Right cardiac atrium (tissue), 5 donors: ENCODE results near the gene SVIL. TPM values are rescaled to one million over a fixed set of nuclear protein-coding genes. Genes with fewer than 3 reads are reported as not detected.
"Not testable (repeated sequence)": the region's sequence is repeated elsewhere in the genome, so short reads cannot be mapped to it uniquely, and the experiment has no call there.

Experiments
- ATAC-seq, 2 donors: fragments of 200-7000 bp; cut with Tn5 transposase; one replicate each; pipeline versions ENCODE4 v1.8.0 to v1.9.1; 2020; ENCODE audit warnings: moderate library complexity in 2 of 2, mild to moderate bottlenecking in 1 of 2
- DNase-seq, 3 donors: peaks; one replicate each; pipeline ENCODE4 v3.0.0-alpha.2; 2020
- H3K27ac ChIP-seq: one replicate; pipeline ENCODE4 v1.5.1; 2013; ENCODE audit warnings: mild to moderate bottlenecking, low read length, control low read depth, moderate library complexity
- H3K27me3 ChIP-seq: one replicate; pipeline ENCODE4 v1.6.1; 2013; ENCODE audit not compliant: control insufficient read depth, insufficient read depth
- H3K4me1 ChIP-seq: one replicate; pipeline ENCODE4 v1.6.1; 2013; ENCODE audit warnings: low read length; ENCODE audit not compliant: control insufficient read depth, insufficient read depth
- H3K4me3 ChIP-seq: one replicate; pipeline ENCODE4 v1.5.1; 2013; ENCODE audit warnings: low read length, control low read depth
- H3K9me3 ChIP-seq: one replicate; pipeline ENCODE4 v1.6.1; 2013; ENCODE audit warnings: low read length; ENCODE audit not compliant: control insufficient read depth
- WGBS: extraction: QIAGEN DNeasy Blood & Tissue Kit; methylation state at CpG from one replicate; pipeline ENCODE4 v1.1.7; 2013; 5-methylcytosine and 5-hydroxymethylcytosine counted together
- intact Hi-C, 4 donors: fragments of 100-400 bp; cut with DNase I; formaldehyde crosslinking; loops; one replicate each; pipeline versions ENCODE4 v1.11.0 to v1.14.0; 2022 to 2023
- polyA plus RNA-seq: library from polyadenylated mRNA; stranded (reverse); fragments of 200-250 nt; gene quantifications from one replicate; pipeline ENCODE4 v1.2.3, GENCODE V29; 2013
- total RNA-seq, 4 donors: library from RNA; stranded (reverse); fragmentation: NEBNext Ultra II Directional; extraction: Animal tissue kit (Norgen Biotek cat#: 25700); gene quantifications; one replicate each; pipeline ENCODE4 v1.2.1, GENCODE V29; 2021
- donor health status: healthy with polysubstance abuse.
- donor health status: DM: no; HTN: yes; CAD: no.
- donor health status: DM: no; HTN: no; CAD: no.
- donor health status: DM: no; HTN: yes; CAD: no; lungs with severe emphysema.
- donor health status: DM: yes; HTN: yes; CAD: no.

Gene SVIL
- total and polyA plus RNA-seq, 5 donors: 106 to 374 (median 265) TPM

- Histone ChIP-seq H3K4me1 (peaks cover 2% of the 10 kb centered on the region), H3K27me3 (no peaks in the 10 kb centered on the region), H3K4me3 (no peak overlapping the region), H3K27ac (no peak overlapping the region), H3K9me3 (no peaks in the 10 kb centered on the region)
- 73% methylated on average over 7 of the region's 7 CpGs for WGBS
- intact Hi-C loops: loop anchor here (5.0 to 10.0 kb wide), 2 partner anchors 53 to 61 kb away; no protein-coding TSS in a partner anchor
- ATAC-seq (peak; percentile 22 to 53), DNase-seq (no peak)
These were observed 186.6 kb downstream of the SVIL start for GRCh38 chr10:29448125-29448524.

DNA sequence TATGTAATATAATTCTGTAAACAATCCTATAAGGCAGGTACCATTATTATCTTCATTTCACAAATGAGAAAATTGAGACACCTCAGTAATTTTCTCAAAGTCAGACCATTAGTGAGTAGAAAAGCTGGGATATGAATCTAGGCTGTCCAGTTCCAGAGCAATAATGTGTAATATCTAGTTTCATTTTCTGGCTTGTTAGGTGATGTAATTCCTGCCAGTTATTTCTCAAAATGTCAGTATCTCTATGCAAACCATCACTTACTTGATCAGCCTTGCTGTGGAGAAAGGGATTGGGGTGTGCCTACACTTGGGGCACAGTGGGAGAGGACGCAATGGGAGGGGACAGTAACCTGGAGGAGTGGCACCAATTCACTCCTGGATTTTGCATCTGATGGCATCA is 188.4 kb downstream of the SVIL start:
- ATAC-seq (no peak), DNase-seq (no peak)
- Histone ChIP-seq H3K4me1 (peaks cover 2% of the 10 kb centered on the region), H3K27ac (no peak overlapping the region), H3K4me3 (no peak overlapping the region), H3K9me3 (no peaks in the 10 kb centered on the region), H3K27me3 (no peaks in the 10 kb centered on the region)
- 95% methylated on average over 1 of the region's 1 CpG for WGBS
- intact Hi-C loops: loop anchor here (5.0 to 10.0 kb wide), 2 partner anchors 52 to 59 kb away; no protein-coding TSS in a partner anchor

DNA sequence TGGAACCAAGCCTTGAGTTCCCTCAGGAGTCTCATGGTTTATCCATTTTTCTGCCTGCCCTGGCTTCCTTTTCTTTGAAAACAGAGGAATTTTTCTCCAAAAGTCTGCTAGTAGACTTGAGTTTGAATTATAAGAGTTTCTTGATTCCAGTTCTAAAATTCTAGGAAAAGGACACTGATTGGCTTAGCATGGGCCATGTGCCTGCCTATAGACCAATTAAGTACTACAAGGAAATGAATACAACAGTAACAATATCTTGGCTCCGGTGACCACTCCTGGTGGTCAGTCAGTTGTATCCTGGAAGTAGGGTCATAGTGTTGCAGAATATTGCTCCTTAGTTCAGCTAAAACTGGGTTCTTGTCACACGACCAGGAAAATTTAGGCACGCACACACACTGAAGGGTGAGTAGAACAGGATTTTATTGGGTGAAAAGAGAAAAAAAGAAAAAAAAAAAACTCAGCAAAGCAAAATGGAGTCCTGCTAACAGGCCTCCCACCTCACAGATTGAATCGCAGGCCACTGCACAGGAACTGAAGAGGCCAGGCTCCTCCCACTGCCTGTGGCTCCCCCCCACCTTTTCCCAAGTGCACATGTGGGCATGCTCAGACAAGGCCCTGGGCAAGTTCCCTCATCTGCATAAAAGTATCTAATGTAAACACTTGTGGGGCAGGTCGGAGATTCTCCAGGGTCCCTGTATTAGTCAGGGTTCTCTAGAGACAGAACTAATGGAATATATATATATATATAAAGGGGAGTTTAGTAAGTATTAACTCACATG is 190.8 kb downstream of the SVIL start:
- Histone ChIP-seq H3K4me3 (no peak overlapping the region), H3K27me3 (no peaks in the 10 kb centered on the region), H3K9me3 (no peaks in the 10 kb centered on the region), H3K4me1 (peaks cover 2% of the 10 kb centered on the region), H3K27ac (no peak overlapping the region)
- DNase-seq (no peak), ATAC-seq (no peak)
- intact Hi-C loops: loop anchor here in 2 of 4 donors (10.0 kb wide), 1 partner anchor 49 kb away; no protein-coding TSS in a partner anchor
- 94% methylated on average over 5 of the region's 5 CpGs for WGBS

- 98% methylated on average over 2 of the region's 2 CpGs for WGBS
- Histone ChIP-seq H3K4me1 (no peaks in the 10 kb centered on the region), H3K27me3 (no peaks in the 10 kb centered on the region), H3K4me3 (no peak overlapping the region), H3K27ac (no peak overlapping the region), H3K9me3 (no peaks in the 10 kb centered on the region)
- ATAC-seq: no peak
- intact Hi-C loops: loop anchor here in 2 of 4 donors (10.0 kb wide), 1 partner anchor 46 kb away; no protein-coding TSS in a partner anchor
- DNase-seq: no peak
These were observed 193.8 kb downstream of the SVIL start for GRCh38 chr10:29440981-29441380.

- H3K4me1 ChIP-seq, H3K27ac ChIP-seq, H3K9me3 ChIP-seq, DNase-seq, H3K27me3 ChIP-seq, H3K4me3 ChIP-seq, ATAC-seq, intact Hi-C loops: not testable (repeated sequence)
- WGBS: 97% methylated on average over 3 of the region's 3 CpGs
These were observed 195.8 kb downstream of the SVIL start for GRCh38 chr10:29439005-29439404.

DNA sequence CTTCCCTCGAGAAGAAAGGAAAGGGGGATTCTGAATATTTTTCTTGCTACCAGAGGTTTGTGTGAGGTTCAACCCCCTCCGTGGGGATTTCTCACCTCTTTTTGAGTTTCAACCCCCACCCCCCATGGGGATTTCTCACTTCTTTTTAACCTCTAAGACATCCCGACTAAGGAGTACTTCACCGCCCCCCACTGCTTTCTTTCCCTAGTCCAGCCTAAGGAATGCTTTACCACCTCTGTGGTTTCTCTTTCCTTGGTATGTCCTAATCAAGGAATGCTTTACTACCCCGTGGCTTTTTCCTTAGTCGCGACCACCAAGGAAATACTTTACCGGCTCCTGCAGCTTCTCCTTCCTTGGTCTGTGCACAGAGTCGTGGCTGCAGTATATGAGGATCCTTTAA is 196.5 kb downstream of the SVIL start:
- H3K27ac ChIP-seq: no peak overlapping the region
- WGBS: 91% methylated on average over 9 of the region's 9 CpGs
- DNase-seq (no peak), ATAC-seq (no peak)
- no peaks in the 10 kb centered on the region for H3K9me3 ChIP-seq
- no peak overlapping the region for H3K4me3 ChIP-seq
- intact Hi-C loops: no loop called here
- H3K27me3 ChIP-seq: no peaks in the 10 kb centered on the region
- no peaks in the 10 kb centered on the region for H3K4me1 ChIP-seq

DNA sequence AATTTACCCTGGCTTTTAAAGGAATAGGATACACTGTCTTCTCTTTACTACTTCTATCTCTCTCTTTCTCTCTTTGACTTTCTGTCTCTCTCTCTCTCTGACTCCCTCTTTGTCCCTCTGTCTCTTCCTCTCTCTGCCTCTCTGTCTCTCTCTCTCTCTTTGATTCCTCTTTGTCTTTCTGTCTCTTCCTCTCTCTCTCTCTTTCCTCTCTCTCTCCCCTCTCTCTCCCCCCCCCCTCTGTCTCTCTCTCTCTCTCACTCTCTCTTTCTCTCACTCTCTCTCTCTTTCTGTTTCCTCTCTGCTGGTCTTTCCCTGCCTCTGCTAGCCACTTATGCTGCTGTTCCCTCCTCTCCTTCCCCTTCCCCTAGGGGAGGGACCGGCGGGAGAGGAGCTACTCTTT is 196.9 kb downstream of the SVIL start:
- Histone ChIP-seq H3K9me3 (no peaks in the 10 kb centered on the region), H3K27me3 (no peaks in the 10 kb centered on the region), H3K4me1 (no peaks in the 10 kb centered on the region), H3K27ac (no peak overlapping the region), H3K4me3 (no peak overlapping the region)
- DNase-seq: no peak
- intact Hi-C loops: no loop called here
- ATAC-seq: no peak
- WGBS: 93% methylated on average over 2 of the region's 2 CpGs

DNA sequence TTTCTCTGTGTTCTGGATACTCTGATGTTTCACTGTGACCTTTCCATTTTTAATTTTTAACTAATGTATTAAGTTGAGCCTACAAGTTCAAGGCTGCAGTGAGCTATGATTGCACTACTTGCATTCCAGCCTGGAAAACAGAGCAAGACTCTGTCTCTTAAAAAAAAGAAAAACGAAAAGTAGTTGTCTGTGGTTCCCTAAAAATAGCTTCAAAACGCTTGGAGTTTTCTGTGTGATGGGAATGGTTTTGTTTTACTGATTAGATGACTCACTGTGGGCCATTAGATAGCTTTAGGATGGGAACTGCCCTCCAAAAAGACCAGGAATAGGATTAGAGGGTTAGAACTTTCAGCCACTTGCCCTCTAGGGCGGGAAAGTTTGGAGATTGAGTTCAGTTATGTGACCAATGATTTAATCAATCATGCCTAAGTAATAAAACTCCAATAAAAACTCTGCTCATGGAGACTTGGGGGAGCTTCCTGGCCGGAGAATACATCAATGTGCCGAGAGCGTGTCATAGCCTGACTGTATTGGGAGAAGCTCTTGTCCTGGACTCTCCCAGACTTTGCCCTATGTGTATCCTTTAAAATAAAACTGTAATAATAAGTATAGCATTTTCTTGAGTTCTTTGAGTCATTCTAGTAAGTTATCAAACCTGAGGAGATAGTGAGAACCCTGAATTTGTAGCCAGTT is 198.8 kb downstream of the SVIL start:
- DNase-seq (no peak), ATAC-seq (no peak)
- no peaks in the 10 kb centered on the region for H3K4me1 ChIP-seq
- H3K4me3 ChIP-seq: no peak overlapping the region
- intact Hi-C loops: no loop called here
- no peaks in the 10 kb centered on the region for H3K9me3 ChIP-seq
- H3K27me3 ChIP-seq: no peaks in the 10 kb centered on the region
- 82% methylated on average over 6 of the region's 6 CpGs for WGBS
- no peak overlapping the region for H3K27ac ChIP-seq

DNA sequence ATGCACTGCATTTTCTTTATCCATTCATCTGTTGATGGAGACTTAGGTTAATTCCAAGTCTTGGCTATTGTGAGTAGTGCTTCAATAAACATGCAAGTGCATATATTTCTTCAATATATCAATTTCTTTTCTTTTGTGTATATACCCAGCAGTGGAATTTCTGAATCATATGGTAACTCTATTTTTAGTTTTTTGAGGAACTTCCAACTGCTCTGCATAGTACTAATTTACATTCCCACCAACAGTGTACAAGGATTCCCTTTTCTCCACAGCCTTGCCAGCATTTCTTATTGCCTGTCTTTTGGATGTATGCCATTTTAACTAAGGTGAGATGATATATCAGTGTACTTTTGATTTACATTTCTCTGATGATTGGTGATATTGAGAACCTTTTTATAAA is 200.7 kb downstream of the SVIL start:
- no peak overlapping the region for H3K27ac ChIP-seq
- no peak overlapping the region for H3K4me3 ChIP-seq
- ATAC-seq (no peak), DNase-seq (no peak)
- intact Hi-C loops: no loop called here
- H3K27me3 ChIP-seq: no peaks in the 10 kb centered on the region
- H3K4me1 ChIP-seq: no peaks in the 10 kb centered on the region
- H3K9me3 ChIP-seq: no peaks in the 10 kb centered on the region

- 78% methylated on average over 1 of the region's 1 CpG for WGBS
- H3K9me3 ChIP-seq: no peaks in the 10 kb centered on the region
- H3K4me1 ChIP-seq: peaks cover 2% of the 10 kb centered on the region
- intact Hi-C loops: no loop called here
- ATAC-seq (no peak), DNase-seq (no peak)
- H3K4me3 ChIP-seq: no peak overlapping the region
- no peak overlapping the region for H3K27ac ChIP-seq
- H3K27me3 ChIP-seq: no peaks in the 10 kb centered on the region
These were observed 203.1 kb downstream of the SVIL start for GRCh38 chr10:29431711-29432110.

DNA sequence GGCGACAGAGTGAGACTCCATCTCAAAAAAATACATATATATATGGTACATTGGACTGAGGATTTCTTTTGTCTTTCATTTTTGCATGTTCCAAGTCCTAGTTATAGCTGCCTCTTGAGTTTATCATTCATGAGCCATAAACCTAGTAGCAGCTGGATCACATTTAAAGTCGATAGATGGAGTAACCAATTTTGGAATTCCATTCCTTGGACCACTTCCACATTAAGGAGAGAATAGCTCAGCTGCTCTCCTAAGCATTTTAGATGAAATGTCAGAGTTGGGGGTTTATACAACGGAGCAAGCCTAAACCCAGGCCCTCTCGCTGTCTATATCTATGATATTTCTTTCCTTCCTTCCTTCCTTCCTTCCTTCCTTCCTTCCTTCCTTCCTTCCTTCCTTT is 204.7 kb downstream of the SVIL start:
- ATAC-seq (no peak), DNase-seq (no peak)
- no peaks in the 10 kb centered on the region for H3K27me3 ChIP-seq
- H3K9me3 ChIP-seq: no peaks in the 10 kb centered on the region
- intact Hi-C loops: no loop called here
- no peak overlapping the region for H3K4me3 ChIP-seq
- no peak overlapping the region for H3K27ac ChIP-seq
- 67% methylated on average over 4 of the region's 4 CpGs for WGBS
- peaks cover 2% of the 10 kb centered on the region for H3K4me1 ChIP-seq
